ENCODE data around the gene COL17A1. TPM values are rescaled to one million over a fixed set of nuclear protein-coding genes. Genes with fewer than 3 reads are reported as not detected.

COL17A1 gene
- total RNA-seq, 1 donor from 2014 or later = 0.32 TPM

DNA sequence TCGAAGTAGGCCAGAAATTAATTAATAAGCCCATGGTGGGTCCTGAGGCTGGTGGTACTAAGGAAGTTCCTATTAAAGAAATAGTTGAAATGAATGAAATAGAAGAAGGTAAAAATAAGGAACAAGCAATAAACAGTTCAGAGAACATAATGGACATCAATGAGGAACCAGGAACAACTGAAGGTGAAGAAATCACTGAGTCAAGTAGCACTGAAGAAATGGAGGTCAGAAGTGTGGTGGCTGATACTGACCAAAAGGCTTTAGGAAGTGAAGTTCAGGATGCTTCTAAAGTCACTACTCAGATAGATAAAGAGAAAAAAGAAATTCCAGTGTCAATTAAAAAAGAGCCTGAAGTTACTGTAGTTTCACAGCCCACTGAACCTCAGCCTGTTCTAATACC lies 82.8 kb downstream of the COL17A1 start:
- Histone ChIP-seq H3K36me3 (peaks cover 97% of the 10 kb centered on the region), H3K4me1 (no peaks in the 10 kb centered on the region), H3K27me3 (ENCODE audit: low read depth) (no peaks in the 10 kb centered on the region), H3K4me3 (no peak overlapping the region), H3K27ac (no peak overlapping the region), H3K9me3 (no peaks in the 10 kb centered on the region)
- no peak for DNase-seq
- ATAC-seq = peak; percentile 35 to 49
- intact Hi-C loops (cut with DNase I) = no loop called here
- TF ChIP-seq, protein P1, sequence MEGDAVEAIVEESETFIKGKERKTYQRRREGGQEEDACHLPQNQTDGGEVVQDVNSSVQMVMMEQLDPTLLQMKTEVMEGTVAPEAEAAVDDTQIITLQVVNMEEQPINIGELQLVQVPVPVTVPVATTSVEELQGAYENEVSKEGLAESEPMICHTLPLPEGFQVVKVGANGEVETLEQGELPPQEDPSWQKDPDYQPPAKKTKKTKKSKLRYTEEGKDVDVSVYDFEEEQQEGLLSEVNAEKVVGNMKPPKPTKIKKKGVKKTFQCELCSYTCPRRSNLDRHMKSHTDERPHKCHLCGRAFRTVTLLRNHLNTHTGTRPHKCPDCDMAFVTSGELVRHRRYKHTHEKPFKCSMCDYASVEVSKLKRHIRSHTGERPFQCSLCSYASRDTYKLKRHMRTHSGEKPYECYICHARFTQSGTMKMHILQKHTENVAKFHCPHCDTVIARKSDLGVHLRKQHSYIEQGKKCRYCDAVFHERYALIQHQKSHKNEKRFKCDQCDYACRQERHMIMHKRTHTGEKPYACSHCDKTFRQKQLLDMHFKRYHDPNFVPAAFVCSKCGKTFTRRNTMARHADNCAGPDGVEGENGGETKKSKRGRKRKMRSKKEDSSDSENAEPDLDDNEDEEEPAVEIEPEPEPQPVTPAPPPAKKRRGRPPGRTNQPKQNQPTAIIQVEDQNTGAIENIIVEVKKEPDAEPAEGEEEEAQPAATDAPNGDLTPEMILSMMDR (IDR thresholded peaks at IDR 0.05) = no peak

DNA sequence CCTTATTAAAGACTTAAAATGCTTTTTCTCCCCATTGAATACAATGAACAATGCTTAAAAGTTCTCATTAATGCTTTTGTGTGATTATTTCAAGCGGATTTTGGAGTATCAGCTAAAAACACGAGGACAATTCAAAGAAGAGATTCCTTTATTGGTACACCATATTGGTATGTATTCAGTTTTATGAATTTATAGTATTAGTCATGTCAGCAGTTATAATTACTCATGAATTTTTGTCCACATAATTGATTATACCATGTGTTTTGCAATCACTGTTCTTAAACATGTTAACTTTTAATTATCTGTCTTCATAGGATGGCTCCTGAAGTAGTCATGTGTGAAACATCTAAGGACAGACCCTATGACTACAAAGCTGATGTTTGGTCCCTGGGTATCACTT lies 86.9 kb downstream of the COL17A1 start:
- no peaks in the 10 kb centered on the region for H3K9me3 ChIP-seq
- TF ChIP-seq, protein P1 (IDR thresholded peaks at IDR 0.05) = no peak
- H3K27ac ChIP-seq = no peak overlapping the region
- H3K4me3 ChIP-seq = no peak overlapping the region
- peaks cover 73% of the 10 kb centered on the region for H3K36me3 ChIP-seq
- no peaks in the 10 kb centered on the region for H3K27me3 ChIP-seq (ENCODE audit: low read depth)
- no peaks in the 10 kb centered on the region for H3K4me1 ChIP-seq
- intact Hi-C loops (cut with DNase I) = no loop called here
- ATAC-seq (no peak), DNase-seq (no peak)

DNA sequence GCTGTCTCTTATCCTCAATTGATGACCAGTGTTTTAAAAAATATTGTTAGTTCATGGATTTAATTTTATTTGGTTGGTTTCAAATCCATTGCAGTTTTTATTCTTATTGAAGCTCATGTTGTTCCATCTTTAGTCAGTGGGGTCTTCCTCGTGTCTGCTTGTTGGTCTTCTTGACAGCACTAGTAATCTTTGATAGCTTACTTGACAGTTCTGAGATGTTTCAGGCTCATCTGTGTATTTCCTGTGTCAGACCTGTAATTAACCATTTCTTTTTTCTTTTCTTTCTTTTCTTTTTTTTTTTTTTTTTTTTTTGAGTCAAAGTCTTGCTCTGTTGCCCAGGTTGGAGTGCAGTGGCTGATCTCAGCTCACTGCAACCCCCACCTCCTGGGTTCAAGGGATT lies 90.5 kb downstream of the COL17A1 start:
- DNase-seq = no peak
- Histone ChIP-seq H3K27me3 (ENCODE audit: low read depth) (no peaks in the 10 kb centered on the region), H3K4me1 (no peaks in the 10 kb centered on the region), H3K27ac (no peak overlapping the region), H3K9me3 (no peaks in the 10 kb centered on the region), H3K4me3 (no peak overlapping the region), H3K36me3 (peaks cover 61% of the 10 kb centered on the region)
- no peak for ATAC-seq
- TF ChIP-seq, protein P1 (IDR thresholded peaks at IDR 0.05) = no peak
- intact Hi-C loops (cut with DNase I) = no loop called here

DNA sequence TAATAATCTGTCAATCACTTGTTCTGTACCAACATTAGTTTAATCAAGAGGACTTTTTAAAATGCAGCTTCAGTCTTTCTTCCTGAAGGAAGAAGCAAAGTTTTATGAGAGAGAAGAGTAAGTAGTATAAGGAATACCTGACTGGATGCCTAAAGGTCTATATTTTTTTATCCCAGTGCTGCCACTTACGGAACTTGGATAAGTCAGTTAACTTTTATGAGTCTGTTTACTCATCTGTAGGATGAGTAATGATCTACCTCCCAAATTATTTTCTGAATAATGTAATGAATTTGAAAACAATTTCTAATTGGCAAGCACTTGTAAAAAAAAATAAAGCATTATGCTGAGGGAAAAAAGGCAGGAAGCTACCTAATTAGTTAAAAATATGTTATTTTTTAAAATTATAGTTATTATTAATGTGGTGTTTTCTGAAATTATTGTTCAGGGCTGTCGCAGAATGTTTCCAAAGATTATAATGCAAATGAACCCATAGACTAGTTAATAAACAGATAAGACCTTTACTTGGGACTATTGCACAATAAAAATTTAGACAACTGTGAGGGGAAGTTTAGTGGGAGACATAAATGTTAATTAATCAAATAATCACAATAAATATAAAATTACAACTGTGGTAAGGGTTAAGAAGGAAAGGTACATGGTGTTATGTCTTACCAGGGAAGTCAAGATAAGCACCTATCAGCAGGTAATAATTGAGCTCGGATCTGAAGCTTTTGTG lies 94.1 kb downstream of the COL17A1 start:
- ATAC-seq (no peak), DNase-seq (no peak)
- Histone ChIP-seq H3K9me3 (no peaks in the 10 kb centered on the region), H3K36me3 (peaks cover 29% of the 10 kb centered on the region), H3K27ac (no peak overlapping the region), H3K27me3 (ENCODE audit: low read depth) (no peaks in the 10 kb centered on the region), H3K4me1 (peaks cover 13% of the 10 kb centered on the region), H3K4me3 (no peak overlapping the region)
- intact Hi-C loops (cut with DNase I) = no loop called here
- TF ChIP-seq, protein P1 (IDR thresholded peaks at IDR 0.05) = no peak

DNA sequence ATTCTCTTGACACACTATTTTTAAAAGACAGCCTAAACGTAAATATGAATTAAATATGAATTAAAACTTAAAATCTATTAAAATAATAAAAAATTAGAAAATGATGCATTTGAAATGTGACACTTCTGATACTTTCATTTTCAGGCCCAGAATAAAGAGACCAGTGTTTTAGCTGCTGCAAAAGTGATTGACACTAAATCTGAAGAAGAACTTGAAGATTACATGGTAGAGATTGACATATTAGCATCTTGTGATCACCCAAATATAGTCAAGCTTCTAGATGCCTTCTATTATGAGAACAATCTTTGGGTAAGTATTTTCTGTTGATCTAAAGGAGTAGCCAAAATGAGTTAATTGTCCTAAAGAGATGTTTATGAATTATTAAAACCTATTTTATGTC lies 95.1 kb downstream of the COL17A1 start:
- TF ChIP-seq, protein P1 (IDR thresholded peaks at IDR 0.05) = no peak
- intact Hi-C loops (cut with DNase I) = no loop called here
- DNase-seq (no peak), ATAC-seq (no peak)
- H3K27me3 ChIP-seq (ENCODE audit: low read depth) = no peaks in the 10 kb centered on the region
- H3K27ac ChIP-seq = no peak overlapping the region
- H3K9me3 ChIP-seq = no peaks in the 10 kb centered on the region
- no peak overlapping the region for H3K4me3 ChIP-seq
- peaks cover 19% of the 10 kb centered on the region for H3K4me1 ChIP-seq
- H3K36me3 ChIP-seq = peaks cover 28% of the 10 kb centered on the region

Measured in lower lobe of right lung (tissue), 2 donors.